Ovary (tissue), 9 donors: ENCODE results near the gene GINS3. TPM values are rescaled to one million over a fixed set of nuclear protein-coding genes. Genes with fewer than 3 reads are reported as not detected.

Experiments used
- DNase-seq, 5 donors: peaks; one replicate each; pipeline ENCODE4 v3.0.0-alpha.2; 2019 to 2020
- H3K27ac ChIP-seq, 2 donors: fragments of 200-600 bp; one replicate each; pipeline versions ENCODE4 v1.5.1 to v1.8.0; 2019 to 2022
- H3K27me3 ChIP-seq: fragments of 200-600 bp; one replicate; pipeline ENCODE4 v1.8.0; 2022
- H3K36me3 ChIP-seq: fragments of 200-600 bp; sonication (generic); one replicate; pipeline ENCODE4 v1.5.1; 2019
- H3K4me1 ChIP-seq: one replicate; pipeline ENCODE4 v1.8.1; 2013; ENCODE audit warnings: mild to moderate bottlenecking, moderate library complexity; ENCODE audit not compliant: insufficient read depth
- H3K4me3 ChIP-seq: fragments of 200-600 bp; sonication (generic); one replicate; pipeline ENCODE4 v1.5.1; 2017
- H3K9me3 ChIP-seq, 2 donors: fragments of 200-600 bp in 1 of 2; sonication (generic) in 1 of 2; one replicate each; pipeline versions ENCODE4 v1.5.1 to v1.8.1; 2013 to 2019; ENCODE audit warnings: mild to moderate bottlenecking in 1 of 2, moderate library complexity in 1 of 2
- EP300 ChIP-seq: sonication (generic); formaldehyde crosslinking; IDR thresholded peaks from one replicate; pipeline ENCODE4 v1.6.1; 2017; ENCODE audit warnings: antibody characterized with exemption
- POLR2A ChIP-seq: fragments of 450-650 bp; IDR thresholded peaks from one replicate; pipeline ENCODE4 v1.6.1; 2017; ENCODE audit warnings: antibody characterized with exemption, mild to moderate bottlenecking, moderate library complexity
- WGBS, 3 donors: extraction: QIAGEN DNeasy Blood & Tissue Kit in 1 of 3; methylation state at CpG; one replicate each; pipeline versions ENCODE4 v1.1.5 to v1.1.7; 2013 to 2017; 5-methylcytosine and 5-hydroxymethylcytosine counted together
- intact Hi-C, 4 donors: fragments of 100-400 bp; cut with DNase I; formaldehyde crosslinking; loops; one replicate each; pipeline versions ENCODE4 v1.11.0 to v1.15.1; 2022 to 2023
- polyA plus RNA-seq, 2 donors: library from polyadenylated mRNA; stranded (reverse); fragments of 200-250 nt in 1 of 2; fragments of 350-450 nt in 1 of 2; fragmentation: Illumina TruSeq in 1 of 2; extraction: RNeasy Lipid Tissue Mini Kit (QIAGEN cat#74804) in 1 of 2; gene quantifications; one replicate each; pipeline ENCODE4 v1.2.3, GENCODE V29; 2013 to 2014
- total RNA-seq, 7 donors: library from RNA; depleted of rRNA in 2 of 7; stranded (reverse); fragments of >200 nt in 2 of 7; fragmentation: NEBNext Ultra II Directional in 3 of 7; extraction: Animal tissue kit (Norgen Biotek cat#: 25700) in 3 of 7; gene quantifications; one replicate each; pipeline versions ENCODE4 v1.1.0 to v1.2.4, GENCODE V29; 2016 to 2023
- TF ChIP-seq, protein P1 (sequence below), 3 donors: fragments of 450-650 bp in 2 of 3; fragments of 200-600 bp in 1 of 3; IDR thresholded peaks; one replicate each; pipeline versions ENCODE4 v1.5.1 to v1.8.0; 2016 to 2022; ENCODE audit warnings: antibody characterized with exemption in 3 of 3, mild to moderate bottlenecking in 1 of 3
- donor health status: DM: no; HTN: no; CAD: no; lungs with moderate emphysema.
- donor health status: DM: no; HTN: no; CAD: no.
- donor health status: Bipolar disorder and iron deficiency.
- donor health status: DM: yes; HTN: yes; CAD: no.
- donor health status: DM: no; HTN: no; CAD: no.
- donor health status: DM: yes; HTN: yes; CAD: no.

The GINS3 gene
- total and polyA plus RNA-seq, 9 donors = 0.72 to 4.8 (median 1.7) TPM

- TF ChIP-seq, protein P1, sequence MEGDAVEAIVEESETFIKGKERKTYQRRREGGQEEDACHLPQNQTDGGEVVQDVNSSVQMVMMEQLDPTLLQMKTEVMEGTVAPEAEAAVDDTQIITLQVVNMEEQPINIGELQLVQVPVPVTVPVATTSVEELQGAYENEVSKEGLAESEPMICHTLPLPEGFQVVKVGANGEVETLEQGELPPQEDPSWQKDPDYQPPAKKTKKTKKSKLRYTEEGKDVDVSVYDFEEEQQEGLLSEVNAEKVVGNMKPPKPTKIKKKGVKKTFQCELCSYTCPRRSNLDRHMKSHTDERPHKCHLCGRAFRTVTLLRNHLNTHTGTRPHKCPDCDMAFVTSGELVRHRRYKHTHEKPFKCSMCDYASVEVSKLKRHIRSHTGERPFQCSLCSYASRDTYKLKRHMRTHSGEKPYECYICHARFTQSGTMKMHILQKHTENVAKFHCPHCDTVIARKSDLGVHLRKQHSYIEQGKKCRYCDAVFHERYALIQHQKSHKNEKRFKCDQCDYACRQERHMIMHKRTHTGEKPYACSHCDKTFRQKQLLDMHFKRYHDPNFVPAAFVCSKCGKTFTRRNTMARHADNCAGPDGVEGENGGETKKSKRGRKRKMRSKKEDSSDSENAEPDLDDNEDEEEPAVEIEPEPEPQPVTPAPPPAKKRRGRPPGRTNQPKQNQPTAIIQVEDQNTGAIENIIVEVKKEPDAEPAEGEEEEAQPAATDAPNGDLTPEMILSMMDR (IDR thresholded peaks at IDR 0.05) = no peak
- TF ChIP-seq EP300 (no peak), POLR2A (no peak)
- WGBS, 3 donors = 63 to 68% (median 67%) methylated on average over 11 of the region's 11 CpGs
- H3K9me3 ChIP-seq = no peaks in the 10 kb centered on the region
- no peaks in the 10 kb centered on the region for H3K4me1 ChIP-seq
- no peak overlapping the region for H3K27ac ChIP-seq
- no peak overlapping the region for H3K4me3 ChIP-seq
- H3K36me3 ChIP-seq = no peaks in the 10 kb centered on the region
- DNase-seq = no peak
- intact Hi-C loops = no loop called here
- H3K27me3 ChIP-seq = no peaks in the 10 kb centered on the region
Measured at GRCh38 chr16:58428621-58429542, 36.6 kb downstream of the GINS3 start.

DNA sequence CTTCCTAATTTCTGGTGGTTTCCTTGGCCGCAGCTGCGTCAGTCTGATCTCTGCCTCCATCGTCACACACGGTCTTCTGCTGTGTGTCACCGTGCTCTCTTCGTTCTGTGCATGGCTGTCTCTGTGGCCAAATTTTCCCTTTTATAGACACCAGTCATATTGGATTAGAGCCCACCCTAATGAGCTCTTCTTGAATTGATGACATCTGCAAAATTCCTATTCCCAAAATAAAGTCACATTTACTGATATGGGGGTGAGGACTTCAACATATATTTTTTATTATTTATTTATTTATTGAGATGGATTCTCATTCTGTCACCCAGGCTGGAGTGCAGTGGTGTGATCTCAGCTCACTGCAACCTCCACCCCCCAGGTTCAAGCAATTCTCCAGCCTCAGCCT is 38.4 kb downstream of the GINS3 start:
- TF ChIP-seq, protein P1 (IDR thresholded peaks at IDR 0.05) = no peak
- TF ChIP-seq EP300 = no peak
- TF ChIP-seq POLR2A = no peak
- Histone ChIP-seq H3K27me3 (no peaks in the 10 kb centered on the region), H3K27ac (no peak overlapping the region), H3K36me3 (no peaks in the 10 kb centered on the region), H3K4me3 (no peak overlapping the region), H3K9me3 (no peaks in the 10 kb centered on the region), H3K4me1 (no peaks in the 10 kb centered on the region)
- intact Hi-C loops = no loop called here
- 85 to 89% (median 86%) methylated on average over 6 of the region's 6 CpGs for WGBS, 3 donors
- DNase-seq = no peak

DNA sequence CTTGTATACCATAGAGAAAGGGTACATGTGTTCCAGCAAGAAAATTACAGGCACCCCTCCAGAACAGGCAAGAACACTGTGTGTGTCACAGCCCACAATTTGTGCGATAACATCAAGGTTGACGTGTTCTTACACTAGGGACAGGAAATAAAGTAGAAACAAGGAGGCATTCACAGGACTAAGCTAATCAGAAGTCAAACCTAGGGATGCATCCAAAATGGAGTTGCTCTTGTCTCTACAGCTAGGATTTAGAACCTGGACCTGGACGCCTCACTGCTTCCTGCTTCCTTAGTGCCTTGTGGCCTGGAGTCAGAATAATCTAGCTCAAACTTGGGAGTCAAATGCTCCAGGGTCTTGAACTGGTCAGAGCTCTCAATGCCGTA is 41.3 kb downstream of the GINS3 start:
- no peak for DNase-seq
- intact Hi-C loops = no loop called here
- Histone ChIP-seq H3K27ac (no peak overlapping the region), H3K9me3 (no peaks in the 10 kb centered on the region), H3K4me1 (no peaks in the 10 kb centered on the region), H3K27me3 (no peaks in the 10 kb centered on the region), H3K4me3 (no peak overlapping the region), H3K36me3 (no peaks in the 10 kb centered on the region)
- 44 to 92% (median 68%) methylated on average over 4 of the region's 4 CpGs for WGBS, 3 donors
- TF ChIP-seq, protein P1 (IDR thresholded peaks at IDR 0.05) = no peak
- no peak for TF ChIP-seq EP300
- TF ChIP-seq POLR2A = no peak

- Histone ChIP-seq H3K36me3 (no peaks in the 10 kb centered on the region), H3K9me3 (no peaks in the 10 kb centered on the region), H3K27me3 (no peaks in the 10 kb centered on the region), H3K4me1 (no peaks in the 10 kb centered on the region), H3K4me3 (no peak overlapping the region), H3K27ac (no peak overlapping the region)
- WGBS, 3 donors = 81 to 91% (median 86%) methylated on average over 2 of the region's 2 CpGs
- TF ChIP-seq EP300 = no peak
- TF ChIP-seq, protein P1 (IDR thresholded peaks at IDR 0.05) = no peak
- no peak for TF ChIP-seq POLR2A
- no peak for DNase-seq
- intact Hi-C loops = no loop called here
Measured at GRCh38 chr16:58435779-58436178, 43.5 kb downstream of the GINS3 start.
